Uterus (tissue), 4 donors: ENCODE measurements around the gene PHYKPL. TPM values are rescaled to one million over a fixed set of nuclear protein-coding genes. Genes with fewer than 3 reads are reported as not detected.
A peak's percentile ranks its signal among the peaks of the same experiment; 100 is the strongest.
"Not testable (repeated sequence)": the region's sequence is repeated elsewhere in the genome, so short reads cannot be mapped to it uniquely, and the experiment has no call there.

Experiments used
- DNase-seq, 2 donors: peaks; one replicate each; pipeline ENCODE4 v3.0.0-alpha.2; 2019 to 2020
- H3K27ac ChIP-seq, 2 donors: fragments of 200-600 bp; sonication (generic); 1 replicate in 1 of 2; 2 replicates in 1 of 2; pipeline ENCODE4 v1.5.1; 2016 to 2018
- H3K27me3 ChIP-seq, 2 donors: fragments of 200-600 bp; sonication (generic); one replicate each; pipeline ENCODE4 v1.5.1; 2018 to 2019; ENCODE audit warnings: control low read depth in 1 of 2
- H3K36me3 ChIP-seq, 2 donors: fragments of 200-600 bp; sonication (generic); one replicate each; pipeline ENCODE4 v1.5.1; 2019; ENCODE audit warnings: control low read depth in 1 of 2
- H3K4me1 ChIP-seq, 2 donors: fragments of 200-600 bp; sonication (generic); one replicate each; pipeline ENCODE4 v1.5.1; 2018 to 2019; ENCODE audit warnings: control low read depth in 1 of 2
- H3K4me3 ChIP-seq, 2 donors: fragments of 200-600 bp; sonication (generic); 1 replicate in 1 of 2; 2 replicates in 1 of 2; pipeline ENCODE4 v1.5.1; 2018 to 2019; ENCODE audit warnings: mild to moderate bottlenecking in 1 of 2
- H3K9me3 ChIP-seq, 2 donors: fragments of 200-600 bp; sonication (generic); one replicate each; pipeline ENCODE4 v1.5.1; 2019; ENCODE audit warnings: control low read depth in 1 of 2
- CTCF ChIP-seq, 4 experiments: fragments of 200-600 bp in 2 of 4; fragments of 450-650 bp in 2 of 4; sonication (generic) in 2 of 4; IDR thresholded peaks; one replicate each; pipeline ENCODE4 v1.5.1; 2016 to 2019; ENCODE audit warnings: antibody characterized with exemption in 4 of 4, mild to moderate bottlenecking in 2 of 4, moderate library complexity in 1 of 4
- POLR2A ChIP-seq, 2 donors: fragments of 450-650 bp; IDR thresholded peaks; one replicate each; pipeline ENCODE4 v1.6.1; 2016; ENCODE audit warnings: antibody characterized with exemption in 2 of 2, mild to moderate bottlenecking in 1 of 2, moderate library complexity in 1 of 2
- intact Hi-C: fragments of 100-400 bp; cut with DNase I; formaldehyde crosslinking; loops from one replicate; pipeline ENCODE4 v1.15.1; 2023; ENCODE audit warnings: low total_unique reads
- total RNA-seq, 4 donors: library from RNA; depleted of rRNA in 3 of 4; stranded (reverse); fragments of >200 nt in 3 of 4; gene quantifications; one replicate each; pipeline versions ENCODE4 v1.1.0 to v1.2.4, GENCODE V29; 2014 to 2023
- donor health status: DM: yes; HTN: yes; CAD: no.

Gene PHYKPL
- total RNA-seq, 4 donors from 2014 or later: 41.5 to 129 (median 89.9) TPM

- peak overlapping the region; percentile 66 to 73 for H3K4me3 ChIP-seq
- H3K4me1 ChIP-seq: peaks cover 0 to 14% of the 10 kb centered on the region in 2 donors
- DNase-seq: peak in 1 of 2 donors; percentile 36
- H3K27me3 ChIP-seq: no peaks in the 10 kb centered on the region
- no peaks in the 10 kb centered on the region for H3K36me3 ChIP-seq
- no peaks in the 10 kb centered on the region for H3K9me3 ChIP-seq
- TF ChIP-seq CTCF (IDR thresholded peaks at IDR 0.05): no peak
- TF ChIP-seq POLR2A (IDR thresholded peaks at IDR 0.05): no peak
- peak overlapping the region; percentile 95 to 97 for H3K27ac ChIP-seq
- intact Hi-C loops: no loop called here
These were observed 971 bp downstream of the PHYKPL start for GRCh38 chr5:178231539-178232123.

- no peaks in the 10 kb centered on the region for H3K9me3 ChIP-seq
- TF ChIP-seq POLR2A (IDR thresholded peaks at IDR 0.05) (no peak), CTCF (IDR thresholded peaks at IDR 0.05) (no peak)
- no peaks in the 10 kb centered on the region for H3K27me3 ChIP-seq
- peak overlapping the region in 1 of 2 donors; percentile 95 for H3K27ac ChIP-seq
- H3K4me1 ChIP-seq: peaks cover 0 to 14% of the 10 kb centered on the region in 2 donors
- peak in 1 of 2 donors; percentile 31 for DNase-seq
- H3K36me3 ChIP-seq: no peaks in the 10 kb centered on the region
- intact Hi-C loops: no loop called here
- peak overlapping the region; percentile 66 to 73 for H3K4me3 ChIP-seq
These were observed 1.6 kb downstream of the PHYKPL start for GRCh38 chr5:178230879-178231538.

- no peak overlapping the region for H3K4me3 ChIP-seq
- intact Hi-C loops: no loop called here
- no peak for TF ChIP-seq POLR2A (IDR thresholded peaks at IDR 0.05)
- no peak for TF ChIP-seq CTCF (IDR thresholded peaks at IDR 0.05)
- no peak overlapping the region for H3K27ac ChIP-seq
- H3K27me3 ChIP-seq: no peaks in the 10 kb centered on the region
- DNase-seq: no peak
- no peaks in the 10 kb centered on the region for H3K36me3 ChIP-seq
- H3K9me3 ChIP-seq: no peaks in the 10 kb centered on the region
- peaks cover 0 to 14% of the 10 kb centered on the region in 2 donors for H3K4me1 ChIP-seq
These were observed 2.7 kb downstream of the PHYKPL start for GRCh38 chr5:178229861-178230260.

- H3K27me3 ChIP-seq, H3K4me3 ChIP-seq, H3K9me3 ChIP-seq, DNase-seq, intact Hi-C loops, H3K27ac ChIP-seq, H3K36me3 ChIP-seq: not testable (repeated sequence)
- peaks cover 0 to 14% of the 10 kb centered on the region in 2 donors for H3K4me1 ChIP-seq
These were observed 3.5 kb downstream of the PHYKPL start for GRCh38 chr5:178229111-178229510.

- Histone ChIP-seq H3K9me3 (no peaks in the 10 kb centered on the region), H3K4me3 (no peak overlapping the region), H3K4me1 (peaks cover 0 to 14% of the 10 kb centered on the region in 2 donors), H3K27me3 (no peaks in the 10 kb centered on the region), H3K27ac (no peak overlapping the region), H3K36me3 (no peaks in the 10 kb centered on the region)
- TF ChIP-seq CTCF (IDR thresholded peaks at IDR 0.05): no peak
- no peak for TF ChIP-seq POLR2A (IDR thresholded peaks at IDR 0.05)
- DNase-seq: no peak
- intact Hi-C loops: no loop called here
These were observed 4.0 kb downstream of the PHYKPL start for GRCh38 chr5:178228609-178229008.
